Prostate gland (tissue), 2 donors: ENCODE data around the gene ACACB.

Experiments
- CTCF ChIP-seq, 4 experiments: fragments of 200-600 bp in 2 of 4; fragments of 450-650 bp in 2 of 4; sonication (generic) in 2 of 4; IDR thresholded peaks; 1 replicate in 3 of 4; 2 replicates in 1 of 4; pipeline ENCODE4 v1.5.1; 2016 to 2019; ENCODE audit warnings: antibody characterized with exemption in 4 of 4, mild to moderate bottlenecking in 2 of 4, moderate library complexity in 2 of 4
- POLR2A ChIP-seq: fragments of 450-650 bp; IDR thresholded peaks from one replicate; pipeline ENCODE4 v1.6.1; 2016; ENCODE audit warnings: antibody characterized with exemption, mild to moderate bottlenecking

- TF ChIP-seq POLR2A = no peak
- no peak for TF ChIP-seq CTCF (IDR thresholded peaks at IDR 0.05)
These were observed 63.5 kb downstream of the ACACB start for GRCh38 chr12:109179927-109180326.
